A549 (cell line): ENCODE measurements around the gene TUT1. TPM values are rescaled to one million over a fixed set of nuclear protein-coding genes. Genes with fewer than 3 reads are reported as not detected.

Source experiments
- ATAC-seq, 2 experiments: fragments of 200-7000 bp in 1 of 2; fragments of >200 bp in 1 of 2; cut with Nextera tagmentation in 1 of 2; cut with Tn5 transposase in 1 of 2; 3 replicates each; pipeline versions ENCODE4 v1.8.0 to v1.9.1; 2018 to 2020; ENCODE audit warnings: mild to moderate bottlenecking in 1 of 2, moderate library complexity in 1 of 2
- CTCF ChIA-PET: fragments of 300-600 bp; sonication (Branson Sonifier 250); formaldehyde crosslinking; extraction: SDS; loops from one replicate; lab custom pipeline; 2021; ENCODE audit warnings: antibody characterized with exemption, inconsistent platforms; lab: Yijun Ruan, JAX
- POLR2A ChIA-PET: fragments of 350-600 bp; formaldehyde crosslinking; extraction: SDS; loops from one replicate; lab custom pipeline; 2021; ENCODE audit warnings: antibody characterized with exemption, inconsistent platforms; lab: Yijun Ruan, JAX
- DNase-seq, 2 experiments: peaks; one replicate each; pipeline versions ENCODE4 v3.0.0 to v3.0.0-alpha.2; 2011 to 2016; ENCODE audit warnings: low read depth in 1 of 2, low spot score in 1 of 2
- FAIRE-seq: peaks from 2 replicates; lab custom pipeline; 2011; peaks lifted over from hg19 to GRCh38; lab: Jason Lieb, UNC
- H3K27ac ChIP-seq, 2 experiments: fragments of >200 bp; sonication (Bioruptor Twin); formaldehyde crosslinking; 3 replicates each; pipeline ENCODE4 v1.5.1; 2016 to 2017
- H3K4me1 ChIP-seq: fragments of >200 bp; sonication (Bioruptor Twin); formaldehyde crosslinking; 3 replicates; pipeline ENCODE4 v1.6.1; 2016
- H3K4me2 ChIP-seq: fragments of >200 bp; sonication (Bioruptor Twin); formaldehyde crosslinking; 3 replicates; pipeline ENCODE4 v1.6.1; 2016
- H3K4me3 ChIP-seq: fragments of >200 bp; sonication (Bioruptor Twin); formaldehyde crosslinking; 3 replicates; pipeline ENCODE4 v1.5.1; 2016
- H3K9me3 ChIP-seq: fragments of >200 bp; sonication (Bioruptor Twin); formaldehyde crosslinking; 3 replicates; pipeline ENCODE4 v1.6.1; 2016
- BHLHE40 ChIP-seq: IDR thresholded peaks from 2 replicates; pipeline ENCODE4 v1.6.1; 2012; ENCODE audit warnings: low read depth, low read length, inconsistent platforms
- CEBPB ChIP-seq, 2 experiments: fragments of >200 bp in 1 of 2; sonication (Bioruptor Twin) in 1 of 2; formaldehyde crosslinking in 1 of 2; IDR thresholded peaks; 2 replicates each; pipeline ENCODE4 v1.6.1; 2012 to 2016
- CHD4 ChIP-seq: fragments of 200-600 bp; sonication (generic); IDR thresholded peaks from 2 replicates; pipeline ENCODE4 v1.6.1; 2016; ENCODE audit warnings: antibody characterized with exemption, mild to moderate bottlenecking, borderline replicate concordance
- EP300 ChIP-seq, 2 experiments: fragments of >200 bp; sonication (Bioruptor Twin); formaldehyde crosslinking; IDR thresholded peaks; 2 replicates in 1 of 2; 3 replicates in 1 of 2; pipeline ENCODE4 v1.6.1; 2016 to 2017
- FOSB ChIP-seq: fragments of 250-450 bp; sonication (Bioruptor Pico); IDR thresholded peaks from 2 replicates; pipeline ENCODE4 v1.5.0; 2020; ENCODE audit warnings: mild to moderate bottlenecking, moderate library complexity
- FOXS1 ChIP-seq: fragments of 250-450 bp; sonication (Bioruptor Pico); IDR thresholded peaks from 2 replicates; pipeline ENCODE4 v1.5.0; 2020; ENCODE audit warnings: mild to moderate bottlenecking, moderate library complexity
- GATA3 ChIP-seq: IDR thresholded peaks from 2 replicates; pipeline ENCODE4 v1.6.1; 2012; ENCODE audit warnings: borderline replicate concordance
- HOXA7 ChIP-seq: fragments of 250-450 bp; sonication (Bioruptor Pico); IDR thresholded peaks from 2 replicates; pipeline ENCODE4 v1.5.0; 2020; ENCODE audit warnings: mild to moderate bottlenecking, moderate library complexity
- HOXB5 ChIP-seq: fragments of 250-450 bp; sonication (Bioruptor Pico); IDR thresholded peaks from 2 replicates; pipeline ENCODE4 v1.5.0; 2020; ENCODE audit warnings: mild to moderate bottlenecking, moderate library complexity
- JUNB ChIP-seq: fragments of >200 bp; sonication (Bioruptor Twin); formaldehyde crosslinking; IDR thresholded peaks from 2 replicates; pipeline ENCODE4 v1.6.1; 2016
- MYC ChIP-seq: IDR thresholded peaks from 2 replicates; pipeline ENCODE4 v1.6.1; 2012; ENCODE audit warnings: mild to moderate bottlenecking, inconsistent platforms, low read length, improper control_type of control experiment, borderline replicate concordance
- NFE2L2 ChIP-seq: fragments of 150-350 bp; conservative IDR thresholded peaks from 2 replicates; pipeline ENCODE4 v1.6.1; 2014; ENCODE audit warnings: low read length
- POLR2A ChIP-seq: IDR thresholded peaks from 2 replicates; pipeline ENCODE4 v1.6.1; 2012; ENCODE audit warnings: mild to moderate bottlenecking, low read length
- RARB ChIP-seq: fragments of 250-450 bp; sonication (Bioruptor Pico); IDR thresholded peaks from 2 replicates; pipeline ENCODE4 v1.8.0; 2021; ENCODE audit warnings: mild to moderate bottlenecking, moderate library complexity
- RNF2 ChIP-seq: fragments of 200-600 bp; sonication (generic); IDR thresholded peaks from 2 replicates; pipeline ENCODE4 v1.6.1; 2016; ENCODE audit warnings: low read depth, mild to moderate bottlenecking, antibody characterized with exemption, moderate library complexity, borderline replicate concordance
- SMC3 ChIP-seq: fragments of >200 bp; sonication (Bioruptor Twin); formaldehyde crosslinking; IDR thresholded peaks from 3 replicates; pipeline ENCODE4 v1.6.1; 2018; ENCODE audit warnings: inconsistent platforms
- TP53 ChIP-seq: fragments of 250-450 bp; sonication (Bioruptor Pico); IDR thresholded peaks from 2 replicates; pipeline ENCODE4 v1.5.0; 2021; ENCODE audit warnings: mild to moderate bottlenecking, moderate library complexity
- ZC3H11A ChIP-seq: fragments of 450-650 bp; IDR thresholded peaks from 2 replicates; pipeline ENCODE4 v1.6.1; 2014; ENCODE audit warnings: antibody characterized with exemption, mild to moderate bottlenecking
- ZFP36 ChIP-seq: fragments of 450-650 bp; IDR thresholded peaks from 2 replicates; pipeline ENCODE4 v1.6.1; 2014; ENCODE audit warnings: borderline replicate concordance; ENCODE audit not compliant: partially characterized antibody
- WGBS: methylation state at CpG from one replicate; pipeline ENCODE4 v1.1.6; 2017; ENCODE audit errors: missing lambda C conversion rate; 5-methylcytosine and 5-hydroxymethylcytosine counted together
- polyA plus RNA-seq, 4 experiments: library from polyadenylated mRNA; depleted of rRNA in 3 of 4; stranded (reverse); fragments of >200 nt; fragmentation: RNase III in 1 of 4; extraction: RNeasy Plus Mini Kit Qiagen cat#74134 plus additional on column Dnase treatment in 1 of 4; gene quantifications; 2 replicates in 3 of 4; 3 replicates in 1 of 4; pipeline ENCODE4 v1.2.3, GENCODE V29; 2011 to 2017
- TF ChIP-seq, protein P1 (sequence below): IDR thresholded peaks from 2 replicates; pipeline ENCODE4 v1.6.1; 2012
- TF ChIP-seq, protein P2 (sequence below): IDR thresholded peaks from 2 replicates; pipeline ENCODE4 v1.6.1; 2012
- TF ChIP-seq, protein P3 (sequence below): fragments of 250-450 bp; sonication (Bioruptor Pico); IDR thresholded peaks from 2 replicates; pipeline ENCODE4 v1.5.0; 2021; ENCODE audit warnings: mild to moderate bottlenecking, moderate library complexity, borderline replicate concordance
- TF ChIP-seq, protein P4 (sequence below): fragments of 250-450 bp; sonication (Bioruptor Pico); IDR thresholded peaks from 2 replicates; pipeline ENCODE4 v1.5.0; 2020; ENCODE audit warnings: low read depth, mild to moderate bottlenecking, moderate library complexity

The TUT1 gene
- polyA plus RNA-seq, 2 of the 4 experiments (the other 2 are of a cell fraction), result 11.1 to 15.5 TPM

DNA sequence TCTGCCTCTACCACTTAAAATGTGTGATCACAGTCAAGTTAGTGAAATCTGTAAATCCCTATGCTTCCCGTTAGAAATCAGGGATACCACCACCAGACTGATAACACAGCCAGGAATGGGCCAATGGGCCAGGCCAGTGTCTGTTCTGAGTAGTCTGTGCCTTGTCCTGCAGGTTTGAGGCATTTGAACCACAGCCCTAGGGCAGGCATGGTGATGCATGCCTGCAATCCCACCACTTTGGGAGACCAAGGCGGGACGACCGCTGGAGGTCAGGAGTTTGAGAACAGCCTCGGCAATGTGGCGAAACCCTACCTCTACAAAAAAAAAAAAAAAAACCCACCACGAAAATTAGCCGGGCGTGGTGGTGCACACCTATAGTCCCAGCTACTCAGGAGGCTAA lies 32.7 kb downstream of the TUT1 start:
- no peak for DNase-seq
- no peak overlapping the region for H3K4me2 ChIP-seq
- peaks cover 100% of the 10 kb centered on the region for H3K4me1 ChIP-seq
- ChIA-PET POLR2A (interaction anchor here (1.2 to 2.7 kb wide), 3 partner anchors 15 to 33 kb away, joined by 3 to 12 read pairs (median 3); partner anchors contain the start of genes EEF1G and TUT1), CTCF (interaction anchor here (0.7 to 12.6 kb wide), 8 partner anchors 8 to 165 kb away, joined by 3 to 296 read pairs (median 41); partner anchors contain the start of genes AHNAK and SCGB1A1)
- 87% methylated on average over 9 of the region's 9 CpGs for WGBS
- H3K9me3 ChIP-seq, result no peaks in the 10 kb centered on the region
- peak overlapping the region in 1 of 2 experiments; percentile 94; a peak in 2 of 6 replicates for H3K27ac ChIP-seq
- ATAC-seq, result no peak
- no peak overlapping the region for H3K4me3 ChIP-seq
- no peak for FAIRE-seq
- TF ChIP-seq FOSB (no peak), CEBPB (IDR thresholded peaks at IDR 0.05) (no peak), FOXS1 (CRISPR knock-in tag) (no peak), HOXB5 (CRISPR knock-in tag) (no peak), SMC3 (no peak), EP300 (IDR thresholded peaks at IDR 0.05) (no peak), JUNB (no peak), RARB (no peak), BHLHE40 (no peak)
- TF ChIP-seq, protein P1, sequence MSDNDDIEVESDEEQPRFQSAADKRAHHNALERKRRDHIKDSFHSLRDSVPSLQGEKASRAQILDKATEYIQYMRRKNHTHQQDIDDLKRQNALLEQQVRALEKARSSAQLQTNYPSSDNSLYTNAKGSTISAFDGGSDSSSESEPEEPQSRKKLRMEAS, result no peak
- TF ChIP-seq, protein P2, sequence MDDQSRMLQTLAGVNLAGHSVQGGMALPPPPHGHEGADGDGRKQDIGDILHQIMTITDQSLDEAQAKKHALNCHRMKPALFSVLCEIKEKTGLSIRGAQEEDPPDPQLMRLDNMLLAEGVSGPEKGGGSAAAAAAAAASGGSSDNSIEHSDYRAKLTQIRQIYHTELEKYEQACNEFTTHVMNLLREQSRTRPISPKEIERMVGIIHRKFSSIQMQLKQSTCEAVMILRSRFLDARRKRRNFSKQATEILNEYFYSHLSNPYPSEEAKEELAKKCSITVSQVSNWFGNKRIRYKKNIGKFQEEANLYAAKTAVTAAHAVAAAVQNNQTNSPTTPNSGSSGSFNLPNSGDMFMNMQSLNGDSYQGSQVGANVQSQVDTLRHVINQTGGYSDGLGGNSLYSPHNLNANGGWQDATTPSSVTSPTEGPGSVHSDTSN, result no peak

DNA sequence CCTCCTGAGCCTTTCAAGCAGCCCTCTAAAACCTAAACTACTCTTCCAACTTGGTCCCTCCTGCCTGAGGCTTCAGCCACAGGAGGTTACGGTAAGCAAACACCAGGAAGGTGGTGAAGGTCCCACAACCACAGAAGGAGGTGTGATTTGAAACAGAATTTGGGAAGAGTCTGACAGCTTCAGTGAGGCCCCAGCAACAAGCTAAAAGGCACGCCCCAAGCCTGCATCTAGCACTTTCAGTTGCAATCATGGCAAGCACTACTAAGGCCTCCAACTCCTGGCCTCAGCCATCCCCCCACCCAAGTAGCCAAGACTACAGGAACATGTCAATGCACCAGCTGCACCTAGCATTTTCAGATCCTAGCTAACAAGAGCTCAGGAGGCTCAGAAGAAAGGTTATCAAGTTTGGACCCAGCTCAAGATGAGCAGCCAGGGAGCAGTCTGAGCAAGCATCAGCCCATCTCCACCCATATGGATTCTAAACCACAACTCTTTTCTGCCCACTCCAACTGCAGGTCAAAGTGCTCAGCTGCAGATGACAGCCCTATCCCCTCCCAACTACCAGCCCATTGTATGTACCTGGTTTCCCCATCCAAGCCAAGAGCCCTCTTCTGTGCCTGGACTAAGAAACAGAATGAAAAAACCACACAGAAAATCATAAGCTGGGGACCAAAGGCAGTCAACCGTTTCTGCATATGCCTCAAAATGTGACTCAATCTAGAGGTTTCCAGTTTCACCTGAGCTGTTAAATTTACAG lies 34.3 kb downstream of the TUT1 start:
- Histone ChIP-seq H3K4me3 (peak overlapping the region; percentile 4; the same call in 1 of the 3 replicates), H3K9me3 (no peaks in the 10 kb centered on the region), H3K4me1 (peaks cover 96% of the 10 kb centered on the region), H3K27ac (peak overlapping the region; percentile 90 to 94), H3K4me2 (peak overlapping the region; percentile 86)
- ChIA-PET CTCF (interaction anchor here (0.9 to 12.6 kb wide), 8 partner anchors 9 to 218 kb away, joined by 3 to 296 read pairs (median 6); partner anchors contain the start of genes AHNAK and SCGB1A1), POLR2A (interaction anchor here (1.2 to 2.7 kb wide), 3 partner anchors 10 to 34 kb away, joined by 3 to 12 read pairs (median 9); partner anchors contain the start of genes EEF1G and TUT1)
- TF ChIP-seq BHLHE40 (no peak), GATA3 (no peak; the same call in 1 of the 2 replicates), HOXA7 (CRISPR knock-in tag) (no peak), ZC3H11A (no peak), MYC (no peak), ZFP36 (no peak), NFE2L2 (no peak), CHD4 (no peak), POLR2A (no peak), RNF2 (no peak), TP53 (CRISPR knock-in tag) (no peak)
- TF ChIP-seq, protein P2, result no peak
- TF ChIP-seq, protein P3, sequence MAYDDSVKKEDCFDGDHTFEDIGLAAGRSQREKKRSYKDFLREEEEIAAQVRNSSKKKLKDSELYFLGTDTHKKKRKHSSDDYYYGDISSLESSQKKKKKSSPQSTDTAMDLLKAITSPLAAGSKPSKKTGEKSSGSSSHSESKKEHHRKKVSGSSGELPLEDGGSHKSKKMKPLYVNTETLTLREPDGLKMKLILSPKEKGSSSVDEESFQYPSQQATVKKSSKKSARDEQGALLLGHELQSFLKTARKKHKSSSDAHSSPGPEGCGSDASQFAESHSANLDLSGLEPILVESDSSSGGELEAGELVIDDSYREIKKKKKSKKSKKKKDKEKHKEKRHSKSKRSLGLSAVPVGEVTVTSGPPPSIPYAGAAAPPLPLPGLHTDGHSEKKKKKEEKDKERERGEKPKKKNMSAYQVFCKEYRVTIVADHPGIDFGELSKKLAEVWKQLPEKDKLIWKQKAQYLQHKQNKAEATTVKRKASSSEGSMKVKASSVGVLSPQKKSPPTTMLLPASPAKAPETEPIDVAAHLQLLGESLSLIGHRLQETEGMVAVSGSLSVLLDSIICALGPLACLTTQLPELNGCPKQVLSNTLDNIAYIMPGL, result no peak
- TF ChIP-seq, protein P4, sequence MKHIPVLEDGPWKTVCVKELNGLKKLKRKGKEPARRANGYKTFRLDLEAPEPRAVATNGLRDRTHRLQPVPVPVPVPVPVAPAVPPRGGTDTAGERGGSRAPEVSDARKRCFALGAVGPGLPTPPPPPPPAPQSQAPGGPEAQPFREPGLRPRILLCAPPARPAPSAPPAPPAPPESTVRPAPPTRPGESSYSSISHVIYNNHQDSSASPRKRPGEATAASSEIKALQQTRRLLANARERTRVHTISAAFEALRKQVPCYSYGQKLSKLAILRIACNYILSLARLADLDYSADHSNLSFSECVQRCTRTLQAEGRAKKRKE (CRISPR knock-in tag), result no peak
- DNase-seq, result no peak
- no peak for FAIRE-seq
- WGBS, result 28% methylated on average over 3 of the region's 3 CpGs
- ATAC-seq, result no peak
